Right ventricle myocardium inferior (tissue), 1 donor: ENCODE measurements around the gene URGCP. TPM values are rescaled to one million over a fixed set of nuclear protein-coding genes. Genes with fewer than 3 reads are reported as not detected.

Experiments used
- ATAC-seq: fragments of 200-7000 bp; cut with Tn5 transposase; one replicate; pipeline ENCODE4 v1.9.1; 2020; ENCODE audit warnings: mild to moderate bottlenecking, moderate library complexity
- DNase-seq: peaks from one replicate; pipeline ENCODE4 v3.0.0; 2021; ENCODE audit errors: missing footprints
- intact Hi-C: fragments of 100-400 bp; cut with DNase I; formaldehyde crosslinking; loops from one replicate; pipeline ENCODE4 v1.11.0; 2022
- total RNA-seq: library from RNA; stranded (reverse); fragmentation: NEBNext Ultra II Directional; extraction: Animal tissue kit (Norgen Biotek cat#: 25700); gene quantifications from one replicate; pipeline ENCODE4 v1.2.1, GENCODE V29; 2021
- donor health status: DM: no; HTN: yes; CAD: no; lungs with severe emphysema.

Gene URGCP
- total RNA-seq, 1 donor from 2014 or later = 44.4 TPM

DNA sequence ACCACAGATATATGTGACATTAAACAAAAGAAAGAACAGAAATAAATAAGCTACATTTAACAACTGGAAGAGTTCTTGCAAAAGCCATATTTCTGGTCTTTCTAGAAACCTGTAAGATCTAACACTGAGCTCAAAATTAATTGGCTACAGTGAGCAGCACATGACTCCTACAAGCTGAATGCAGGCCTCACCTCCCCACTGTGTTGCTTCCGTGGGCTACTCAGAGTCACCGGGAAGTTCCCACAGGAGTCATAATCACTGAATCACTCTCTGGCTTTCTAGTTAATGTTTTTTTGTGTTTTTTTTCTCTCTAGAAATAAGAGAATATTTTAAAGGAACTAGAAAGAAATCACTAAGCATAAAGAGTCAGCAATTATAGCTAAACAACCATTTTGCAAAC lies 26.9 kb downstream of the URGCP start:
- intact Hi-C loops = no loop called here
- DNase-seq (no peak), ATAC-seq (no peak)

DNA sequence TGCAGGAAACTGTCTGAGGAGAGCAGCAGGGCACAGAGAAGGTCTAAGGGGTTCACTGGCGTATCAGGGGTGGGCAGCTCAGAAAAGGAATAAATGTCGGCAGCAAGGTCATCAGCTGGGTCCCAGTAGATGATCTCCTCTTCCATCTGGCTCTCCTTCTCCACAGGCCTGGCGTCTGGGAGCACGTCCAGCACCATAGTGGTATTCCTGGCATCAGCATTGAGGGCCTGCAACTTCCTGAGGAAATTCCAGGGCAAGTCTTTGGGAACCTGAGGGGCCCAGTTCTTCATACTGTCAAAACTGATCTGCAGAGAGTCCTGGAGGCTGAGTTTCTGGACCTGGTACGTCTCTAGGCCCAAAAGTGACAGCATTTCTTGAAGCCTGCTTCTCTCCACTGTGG lies 27.5 kb downstream of the URGCP start:
- intact Hi-C loops = no loop called here
- ATAC-seq (peak; percentile 25), DNase-seq (no peak)

- intact Hi-C loops = no loop called here
- ATAC-seq (peak; percentile 38), DNase-seq (no peak)
Observed at GRCh38 chr7:43877968-43878864, 28.2 kb downstream of the URGCP start.

DNA sequence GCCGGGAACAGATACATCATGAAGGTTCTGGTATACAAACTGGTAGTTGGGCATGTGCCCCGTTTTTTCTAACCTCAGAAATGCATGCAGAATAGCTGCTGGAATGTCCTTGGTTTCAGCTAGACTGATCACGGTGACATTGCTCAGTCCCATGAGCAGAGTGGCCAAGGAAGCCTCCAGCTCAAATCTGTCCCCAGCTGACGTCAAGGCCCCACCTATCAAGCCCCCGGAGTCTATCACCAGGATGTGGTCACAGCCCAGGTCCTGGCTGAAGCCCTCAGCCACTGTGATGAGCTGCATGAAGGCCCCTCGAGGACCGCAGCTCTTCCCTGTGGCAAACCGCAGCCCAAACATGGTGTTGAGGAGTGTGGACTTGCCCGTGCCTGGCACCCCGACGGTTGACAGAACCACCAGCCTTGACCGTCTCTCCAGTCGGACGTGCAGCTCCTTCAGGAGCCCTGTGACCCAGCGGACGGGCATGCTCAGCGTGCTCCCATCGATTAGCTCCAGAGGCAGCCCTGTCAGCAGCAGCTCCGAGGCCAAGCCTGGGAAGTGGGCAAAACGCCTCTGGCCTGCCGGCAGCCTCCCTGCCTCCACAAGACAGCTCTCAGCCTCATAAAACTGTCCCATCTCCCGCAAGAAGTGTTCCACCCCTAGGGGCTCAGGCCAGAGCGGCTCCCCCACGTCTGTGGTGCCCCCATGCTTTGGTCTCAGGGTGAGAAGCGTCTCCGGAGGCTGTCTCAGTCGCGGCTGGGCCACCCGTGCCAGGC lies 29.2 kb downstream of the URGCP start:
- ATAC-seq = no peak
- no peak for DNase-seq
- intact Hi-C loops = no loop called here

DNA sequence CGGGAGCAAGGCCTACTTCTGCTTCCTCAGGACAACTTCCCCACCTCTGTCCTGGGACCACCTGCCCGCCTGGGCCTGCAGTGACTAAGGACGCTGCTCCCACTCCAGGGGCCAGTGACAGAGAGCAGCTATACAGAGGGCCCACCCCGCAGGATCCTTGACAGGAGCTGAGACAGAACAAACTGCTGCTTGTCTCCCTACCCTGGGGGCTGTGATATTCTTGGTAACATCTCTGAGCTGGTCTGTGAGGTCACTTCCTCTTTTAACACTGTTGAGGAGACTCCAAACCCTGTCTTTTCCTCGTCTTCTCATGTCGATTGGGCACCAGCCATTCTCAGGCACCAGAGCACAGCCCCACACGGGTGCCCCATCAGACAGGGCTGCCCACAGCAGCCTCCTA lies 30.2 kb downstream of the URGCP start:
- intact Hi-C loops = no loop called here
- ATAC-seq (no peak), DNase-seq (no peak)

- DNase-seq (no peak), ATAC-seq (no peak)
- intact Hi-C loops = no loop called here
Observed at GRCh38 chr7:43873300-43873699, 33.1 kb downstream of the URGCP start.

- DNase-seq = no peak
- intact Hi-C loops = no loop called here
- peak; percentile 33 for ATAC-seq
Observed at GRCh38 chr7:43872406-43873110, 33.8 kb downstream of the URGCP start.

- ATAC-seq (no peak), DNase-seq (no peak)
- intact Hi-C loops = no loop called here
Observed at GRCh38 chr7:43871064-43871463, 35.3 kb downstream of the URGCP start.

DNA sequence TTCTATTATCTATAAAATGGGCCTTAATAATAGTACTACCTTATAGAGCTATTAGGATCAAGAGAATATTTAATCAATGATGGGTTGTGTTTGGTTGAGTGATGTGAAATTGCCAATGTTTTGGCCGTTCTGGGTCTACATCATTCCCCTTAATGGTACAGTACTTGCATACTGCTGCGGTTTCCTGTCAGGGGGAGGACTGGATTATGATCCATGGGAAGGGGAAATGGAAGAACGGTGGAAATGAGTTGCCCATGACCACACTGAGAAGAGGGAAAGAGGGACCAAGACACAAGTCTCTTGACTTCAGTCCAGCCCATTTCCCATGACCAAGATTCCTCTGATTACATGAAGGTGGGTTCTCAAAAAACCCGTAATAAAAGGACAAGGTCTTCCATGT lies 36.1 kb downstream of the URGCP start:
- no peak for ATAC-seq
- intact Hi-C loops = no loop called here
- DNase-seq = no peak

GRCh38 chr7:43869867-43870240 lies 36.5 kb downstream of the URGCP start:
- DNase-seq = no peak
- ATAC-seq = peak; percentile 20
- intact Hi-C loops = no loop called here

DNA sequence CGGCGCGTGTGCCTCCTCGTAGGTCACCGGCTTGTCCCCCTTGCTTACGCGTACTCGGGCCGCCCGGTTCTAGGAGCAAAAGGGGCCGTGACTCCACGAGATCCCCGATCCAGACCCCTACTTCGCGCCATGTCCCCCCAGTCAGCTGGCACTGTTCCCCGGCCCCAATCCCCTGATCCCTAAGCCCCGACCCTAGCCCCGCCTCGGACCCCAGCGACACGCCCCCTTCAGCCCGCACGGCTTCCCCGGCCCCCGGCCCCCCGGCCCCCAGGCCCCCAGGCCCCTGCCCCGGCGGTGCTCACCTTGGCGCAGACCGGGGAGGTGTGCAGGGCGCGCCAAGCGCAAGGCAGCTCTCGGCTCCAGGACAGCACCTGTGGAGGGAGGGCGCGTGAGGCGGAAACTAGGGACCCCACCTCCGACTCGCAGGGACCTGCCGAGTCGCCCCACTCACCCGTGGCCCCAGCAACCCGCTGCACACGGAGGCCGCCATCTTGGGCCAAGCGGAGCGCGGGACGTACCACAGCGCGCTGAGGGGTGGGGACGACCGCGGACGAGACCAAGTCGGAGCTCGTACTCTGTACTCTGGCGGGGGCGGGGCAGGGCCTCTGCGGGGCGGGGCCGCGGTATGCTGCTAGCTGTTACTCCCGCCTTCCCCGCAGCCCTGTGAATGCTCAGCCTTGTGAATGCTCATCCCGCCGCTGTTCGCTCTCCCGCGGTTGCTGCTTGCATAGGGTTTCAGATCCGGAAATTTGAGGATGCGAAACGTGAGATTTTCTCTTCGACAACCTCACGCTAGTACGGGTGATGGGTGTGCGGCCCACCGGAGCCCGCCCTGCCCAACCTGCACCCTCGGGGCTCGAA lies 37.2 kb downstream of the URGCP start, which contains the start of gene MRPS24:
Gene MRPS24 (minus strand): TSS at position 512 of the 861 bp plus-strand sequence. CDS start 22 bp downstream, at position 490.
- intact Hi-C loops = no loop called here
- DNase-seq (peak; percentile 98), ATAC-seq (peak; percentile 98)

DNA sequence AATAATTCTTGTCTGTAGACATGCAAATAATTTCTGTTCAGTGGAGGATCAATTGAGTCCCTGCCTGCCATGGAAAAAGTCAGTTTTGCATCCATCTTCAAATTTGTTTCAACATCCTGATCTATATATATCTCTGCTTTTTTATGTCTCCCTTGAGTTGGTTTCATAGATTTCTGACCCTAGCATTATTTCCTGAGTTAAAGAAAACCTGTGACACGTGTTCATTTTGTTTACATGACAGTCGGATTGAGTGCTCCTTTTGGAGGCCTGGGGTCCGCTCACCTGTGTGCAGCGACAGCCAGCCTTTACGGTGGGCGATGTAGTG lies 37.8 kb downstream of the URGCP start:
- intact Hi-C loops = no loop called here
- DNase-seq (no peak), ATAC-seq (peak; percentile 6)

GRCh38 chr7:43868181-43868580 lies 38.2 kb downstream of the URGCP start:
- DNase-seq = no peak
- no peak for ATAC-seq
- intact Hi-C loops = no loop called here

DNA sequence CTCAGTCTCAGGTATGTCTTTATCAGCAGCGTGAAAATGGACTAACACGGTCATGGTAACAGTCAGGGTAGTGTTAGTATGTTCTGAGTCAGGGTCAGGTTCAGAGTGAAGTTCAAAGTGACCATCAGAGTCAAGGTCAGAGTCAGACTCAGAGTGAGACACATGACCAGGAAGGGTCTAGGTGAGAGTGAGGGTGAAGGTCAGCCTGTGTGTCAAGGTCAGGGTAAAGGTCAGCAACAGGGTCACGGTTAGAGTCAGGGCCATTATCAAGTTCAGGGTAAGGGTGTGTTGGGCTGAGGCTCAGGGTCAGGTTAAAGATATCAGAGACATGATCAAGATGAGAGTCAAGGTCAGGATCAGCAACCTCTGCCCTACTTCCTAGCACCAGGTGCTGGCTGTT lies 41.1 kb downstream of the URGCP start:
- DNase-seq (no peak), ATAC-seq (no peak)
- intact Hi-C loops = no loop called here

DNA sequence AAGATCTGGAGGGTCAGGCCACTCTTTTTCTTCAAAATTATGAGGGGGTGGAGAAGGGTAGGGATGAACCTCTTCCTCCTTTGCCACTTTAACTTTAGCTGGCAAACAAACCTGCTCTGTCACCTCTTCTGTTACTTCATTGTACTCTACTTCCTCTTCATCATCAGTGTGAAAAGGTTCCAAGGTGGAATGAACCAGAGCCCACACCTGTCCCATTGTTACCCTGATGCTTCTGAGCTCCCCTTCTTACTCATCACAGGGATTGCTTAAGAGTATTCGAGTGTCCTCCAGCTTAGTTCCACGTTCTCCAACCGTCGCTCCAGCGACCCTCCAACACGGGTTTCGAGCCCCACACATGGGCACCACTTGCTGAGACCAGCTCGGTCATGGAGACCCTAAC lies 42.3 kb downstream of the URGCP start:
- DNase-seq (no peak), ATAC-seq (no peak)
- intact Hi-C loops = no loop called here

DNA sequence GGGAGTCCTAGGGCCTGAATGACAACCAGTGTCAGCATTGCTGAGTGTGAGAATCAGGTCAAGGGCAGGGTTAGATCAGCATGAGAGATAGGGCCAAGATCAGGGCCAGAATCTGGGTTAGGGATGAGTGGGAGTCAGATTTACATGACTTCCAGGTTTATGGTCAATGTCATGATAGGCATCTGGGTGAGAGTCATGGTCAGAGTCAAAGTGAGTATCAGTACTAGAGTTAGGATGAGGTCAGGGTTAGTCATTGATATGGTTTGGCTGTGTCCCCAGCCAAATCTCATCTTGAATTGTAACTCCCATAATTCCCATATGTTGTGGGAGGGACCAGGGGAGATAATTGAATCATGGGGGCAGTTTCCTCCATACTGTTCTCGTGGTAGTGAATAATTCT lies 49.4 kb downstream of the URGCP start:
- intact Hi-C loops = no loop called here
- DNase-seq = no peak
- ATAC-seq = no peak

- intact Hi-C loops = no loop called here
- ATAC-seq (no peak), DNase-seq (no peak)
Observed at GRCh38 chr7:43856316-43856715, 50.1 kb downstream of the URGCP start.

- DNase-seq = no peak
- no peak for ATAC-seq
- intact Hi-C loops = no loop called here
Observed at GRCh38 chr7:43855176-43855575, 51.2 kb downstream of the URGCP start.

- intact Hi-C loops = no loop called here
- DNase-seq (no peak), ATAC-seq (no peak)
Observed at GRCh38 chr7:43851805-43852204, 54.6 kb downstream of the URGCP start.
